Endothelial cell of umbilical vein (primary cell): ENCODE results near the gene KIAA1614.
"Not testable (repeated sequence)": the region's sequence is repeated elsewhere in the genome, so short reads cannot be mapped to it uniquely, and the experiment has no call there.

ENCODE experiments used
- EZH2 ChIP-seq: IDR thresholded peaks from 2 replicates; pipeline ENCODE4 v1.6.1; 2012; ENCODE audit warnings: borderline replicate concordance, low read depth, mild to moderate bottlenecking, moderate library complexity, low read length, inconsistent platforms; ENCODE audit not compliant: severe bottlenecking
- POLR2AphosphoS5 ChIP-seq: IDR thresholded peaks from 2 replicates; pipeline ENCODE4 v1.6.1; 2012; ENCODE audit warnings: low read depth, mild to moderate bottlenecking, control low read depth, low read length, moderate library complexity; ENCODE audit not compliant: insufficient read depth
- TF ChIP-seq, protein P1 (sequence below), 2 donors: IDR thresholded peaks; 1 replicate in 1 of 2; 2 replicates in 1 of 2; pipeline ENCODE4 v1.5.1; 2011; ENCODE audit warnings: low read length in 2 of 2, mild to moderate bottlenecking in 2 of 2, moderate library complexity in 2 of 2, control low read depth in 1 of 2, inconsistent platforms in 1 of 2, low read depth in 1 of 2; ENCODE audit not compliant: insufficient read depth in 1 of 2; ENCODE audit errors: extremely low read depth in 1 of 2
- TF ChIP-seq, protein P2 (sequence below): IDR thresholded peaks from 2 replicates; pipeline ENCODE4 v1.6.1; 2011; ENCODE audit not compliant: insufficient read depth, insufficient read length

DNA sequence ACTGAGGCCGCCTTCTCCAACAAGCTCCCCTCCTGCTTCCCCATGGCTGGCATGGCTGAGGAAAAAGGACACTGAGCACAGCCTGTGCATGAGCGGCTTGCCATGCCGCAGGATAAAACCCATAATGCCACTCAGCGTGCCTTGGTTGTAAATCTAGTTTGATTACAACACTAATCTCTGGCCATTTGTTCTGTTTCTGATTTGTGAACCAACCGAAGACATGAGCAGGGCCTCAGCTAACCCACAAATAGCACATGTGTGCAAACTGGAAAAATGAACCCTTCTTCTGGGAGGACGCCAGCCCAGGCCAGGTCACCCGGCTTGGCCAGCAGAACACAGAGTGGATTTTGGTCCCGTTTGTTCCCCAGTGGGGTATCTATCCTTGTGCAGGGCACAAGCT, 56.1 kb downstream of the KIAA1614 start:
- TF ChIP-seq, protein P1, sequence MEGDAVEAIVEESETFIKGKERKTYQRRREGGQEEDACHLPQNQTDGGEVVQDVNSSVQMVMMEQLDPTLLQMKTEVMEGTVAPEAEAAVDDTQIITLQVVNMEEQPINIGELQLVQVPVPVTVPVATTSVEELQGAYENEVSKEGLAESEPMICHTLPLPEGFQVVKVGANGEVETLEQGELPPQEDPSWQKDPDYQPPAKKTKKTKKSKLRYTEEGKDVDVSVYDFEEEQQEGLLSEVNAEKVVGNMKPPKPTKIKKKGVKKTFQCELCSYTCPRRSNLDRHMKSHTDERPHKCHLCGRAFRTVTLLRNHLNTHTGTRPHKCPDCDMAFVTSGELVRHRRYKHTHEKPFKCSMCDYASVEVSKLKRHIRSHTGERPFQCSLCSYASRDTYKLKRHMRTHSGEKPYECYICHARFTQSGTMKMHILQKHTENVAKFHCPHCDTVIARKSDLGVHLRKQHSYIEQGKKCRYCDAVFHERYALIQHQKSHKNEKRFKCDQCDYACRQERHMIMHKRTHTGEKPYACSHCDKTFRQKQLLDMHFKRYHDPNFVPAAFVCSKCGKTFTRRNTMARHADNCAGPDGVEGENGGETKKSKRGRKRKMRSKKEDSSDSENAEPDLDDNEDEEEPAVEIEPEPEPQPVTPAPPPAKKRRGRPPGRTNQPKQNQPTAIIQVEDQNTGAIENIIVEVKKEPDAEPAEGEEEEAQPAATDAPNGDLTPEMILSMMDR (IDR thresholded peaks at IDR 0.05; ENCODE audit: extremely low read depth in 1 of 2, insufficient read depth in 1 of 2, low read depth in 1 of 2, low read length in 2 of 2): not testable (repeated sequence)
- not testable (repeated sequence) for TF ChIP-seq POLR2AphosphoS5, EZH2
- TF ChIP-seq, protein P2, sequence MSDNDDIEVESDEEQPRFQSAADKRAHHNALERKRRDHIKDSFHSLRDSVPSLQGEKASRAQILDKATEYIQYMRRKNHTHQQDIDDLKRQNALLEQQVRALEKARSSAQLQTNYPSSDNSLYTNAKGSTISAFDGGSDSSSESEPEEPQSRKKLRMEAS: not testable (repeated sequence)
